NCI-H2171 (cell line): ENCODE measurements around the gene WFS1.

ENCODE experiments used
- DNase-seq: peaks from one replicate; lab custom pipeline; 2025; lab: John Stamatoyannopoulos, UW

The WFS1 gene

GRCh38 chr4:6279582-6280289 lies 10.1 kb downstream of the WFS1 start:
- no peak for DNase-seq

- no peak for DNase-seq
Observed at GRCh38 chr4:6280365-6280996, 10.8 kb downstream of the WFS1 start.

DNA sequence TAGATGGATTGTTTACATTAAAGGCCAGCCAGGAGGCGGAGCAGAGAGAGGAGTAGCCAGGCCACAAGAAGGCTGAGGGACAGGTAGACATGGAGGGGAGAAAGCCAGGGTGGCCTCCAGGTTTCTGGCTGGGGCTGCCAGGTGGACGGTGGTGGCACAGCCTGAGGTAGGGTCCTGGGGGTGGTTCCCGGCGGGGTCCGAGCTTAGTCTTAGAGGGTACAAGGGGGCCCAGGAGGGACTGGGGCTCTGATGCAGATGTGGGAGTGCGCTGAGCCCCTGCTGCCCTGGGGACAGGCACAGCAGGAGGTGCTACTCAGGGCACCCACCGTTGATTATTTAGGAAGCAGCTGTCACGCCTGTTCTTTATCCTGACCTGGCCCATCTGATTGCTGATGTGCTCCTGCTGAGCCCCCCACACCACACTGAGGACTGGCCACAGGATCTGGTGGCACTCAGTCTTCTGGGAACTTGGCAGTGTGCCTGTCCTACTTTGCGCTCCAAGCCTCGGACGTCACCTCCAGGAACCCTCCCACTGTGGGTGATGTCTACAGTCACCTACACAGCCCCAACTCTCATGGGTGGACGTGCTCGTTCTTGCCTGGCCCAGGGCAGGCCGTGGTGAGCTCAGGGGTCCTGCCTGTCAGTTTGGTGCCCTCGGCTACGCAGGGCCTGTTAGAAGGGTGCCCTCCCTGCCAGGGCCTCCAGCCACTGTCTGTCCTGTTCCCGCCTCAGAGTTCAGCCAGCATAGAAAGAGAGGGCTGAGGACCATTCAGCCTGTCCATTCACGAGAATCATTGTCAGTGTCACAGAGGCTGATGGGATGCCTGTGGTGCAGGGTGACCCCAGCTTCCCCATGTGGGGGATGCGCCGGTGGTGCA lies 12.0 kb downstream of the WFS1 start:
- no peak for DNase-seq

DNA sequence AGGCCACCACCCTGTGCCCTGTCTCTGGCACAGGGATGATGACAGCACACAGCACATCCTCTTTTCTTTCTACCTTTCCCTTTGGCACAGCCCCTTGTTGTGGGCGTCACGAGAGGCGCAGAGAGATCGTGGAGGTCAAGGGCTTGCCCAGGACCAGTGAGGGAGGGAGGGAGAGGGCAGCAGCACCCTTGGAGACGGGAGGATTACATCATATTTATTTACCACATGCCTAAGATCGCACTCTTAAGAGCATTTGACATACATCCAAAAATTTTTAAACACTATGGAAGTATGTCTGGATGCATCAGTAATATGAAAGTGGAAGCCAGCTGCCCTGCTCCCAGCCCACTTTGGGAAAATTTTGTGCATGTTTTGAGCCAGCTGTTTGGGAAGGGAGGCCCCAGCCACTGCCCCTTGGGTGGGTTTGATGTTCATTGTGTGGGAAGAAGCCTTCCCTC lies 12.7 kb downstream of the WFS1 start:
- no peak for DNase-seq

- DNase-seq: no peak
Observed at GRCh38 chr4:6283282-6283681, 13.6 kb downstream of the WFS1 start.

DNA sequence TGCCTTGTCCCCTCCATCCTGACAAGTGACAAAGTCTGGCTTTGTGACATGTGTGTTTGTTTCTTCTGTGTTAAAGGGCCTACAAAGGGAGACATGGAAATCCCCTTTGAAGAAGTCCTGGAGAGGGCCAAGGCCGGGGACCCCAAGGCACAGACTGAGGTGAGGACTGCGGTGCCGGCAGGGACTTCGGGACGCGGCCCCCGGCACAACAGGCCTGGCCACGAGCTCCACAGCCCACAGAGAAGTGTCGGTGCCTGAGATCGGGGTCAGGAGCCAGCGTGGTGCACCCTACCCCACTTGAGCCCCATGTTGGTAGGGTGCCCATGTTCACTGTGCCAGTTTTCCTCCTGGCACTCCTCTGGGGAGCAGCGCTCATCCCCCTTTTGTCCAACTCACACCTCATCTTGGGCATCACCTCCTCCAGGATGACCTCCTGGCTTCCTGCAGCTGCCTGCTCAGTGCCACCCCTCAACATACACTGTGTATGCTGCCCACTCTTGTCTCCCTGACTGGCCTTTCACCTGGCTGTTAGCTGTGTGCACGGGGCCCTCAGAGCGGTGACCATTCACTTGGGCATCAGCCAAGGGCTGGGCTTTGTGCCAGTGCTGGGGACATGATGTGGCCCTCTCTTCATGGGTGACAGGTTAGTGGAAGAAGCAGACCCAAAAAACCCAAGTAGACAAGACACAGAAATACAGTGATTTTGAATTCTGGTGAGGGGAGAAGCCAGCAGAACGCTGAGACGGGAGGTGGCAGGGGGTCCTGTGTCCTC lies 17.6 kb downstream of the WFS1 start:
- no peak for DNase-seq

DNA sequence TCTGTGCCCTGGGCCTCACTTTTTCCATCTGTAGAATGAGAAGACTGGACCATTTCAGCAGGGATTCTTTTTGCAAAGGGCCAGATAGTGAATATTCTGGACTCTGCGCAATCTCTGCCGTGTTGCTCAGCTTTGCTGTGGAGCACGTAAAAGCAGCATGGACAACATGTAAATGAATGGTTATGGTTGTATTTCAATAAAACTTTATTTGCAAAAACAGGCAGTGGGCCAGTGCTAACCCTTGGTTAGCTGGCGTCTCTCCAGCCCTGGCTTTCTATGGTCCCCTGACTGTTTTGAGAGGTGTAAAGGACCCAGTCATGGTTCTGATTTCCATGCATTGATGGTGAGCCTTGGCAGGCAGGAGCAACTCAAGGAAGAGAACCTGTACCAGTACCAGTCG lies 18.7 kb downstream of the WFS1 start:
- no peak for DNase-seq

GRCh38 chr4:6288871-6289270 lies 19.2 kb downstream of the WFS1 start:
- DNase-seq: no peak

DNA sequence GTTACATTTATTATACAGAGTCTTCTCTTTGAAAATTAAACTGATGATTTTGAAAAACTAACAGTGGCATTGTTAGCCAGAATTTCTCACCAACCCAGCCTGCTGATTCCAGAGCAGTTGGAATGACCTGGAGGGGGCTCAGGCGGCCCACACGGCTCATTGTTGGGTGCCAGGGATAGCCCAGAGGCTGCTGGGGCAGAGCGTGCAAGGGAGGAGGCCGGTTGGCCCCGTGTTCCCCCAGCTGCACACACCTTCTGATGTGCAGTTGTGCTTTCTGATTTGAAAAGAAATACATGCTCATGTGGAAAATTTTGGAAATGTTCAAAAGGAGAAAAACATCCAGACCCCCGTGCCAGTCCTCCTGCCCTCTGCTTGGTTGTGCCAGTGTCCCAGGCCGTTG lies 20.6 kb downstream of the WFS1 start:
- no peak for DNase-seq

GRCh38 chr4:6290769-6291547 lies 21.3 kb downstream of the WFS1 start:
- DNase-seq: no peak

DNA sequence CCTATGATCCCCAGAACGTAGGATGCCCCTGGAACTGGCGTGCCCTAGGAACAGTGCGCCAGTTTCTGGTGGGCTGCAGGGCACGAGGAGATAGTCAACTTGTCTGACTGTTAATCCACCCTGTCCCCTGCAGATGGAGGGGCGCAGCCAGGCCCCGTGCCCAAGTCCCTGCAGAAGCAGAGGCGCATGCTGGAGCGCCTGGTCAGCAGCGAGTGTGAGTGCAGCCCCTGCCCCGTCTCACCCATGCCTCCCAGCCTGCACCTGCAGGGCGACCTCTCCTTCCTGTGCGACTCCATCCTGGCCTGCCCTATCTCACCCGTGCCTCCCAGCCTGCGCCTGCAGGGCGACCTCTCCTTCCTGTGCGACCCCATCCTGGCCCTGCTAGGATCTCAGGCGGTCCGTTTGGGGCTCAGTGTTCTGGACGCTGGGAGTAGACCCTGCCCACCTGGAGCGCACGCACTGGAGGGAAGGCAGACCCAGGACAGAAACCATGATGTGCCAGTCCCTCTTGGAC lies 22.2 kb downstream of the WFS1 start:
- DNase-seq: no peak

DNA sequence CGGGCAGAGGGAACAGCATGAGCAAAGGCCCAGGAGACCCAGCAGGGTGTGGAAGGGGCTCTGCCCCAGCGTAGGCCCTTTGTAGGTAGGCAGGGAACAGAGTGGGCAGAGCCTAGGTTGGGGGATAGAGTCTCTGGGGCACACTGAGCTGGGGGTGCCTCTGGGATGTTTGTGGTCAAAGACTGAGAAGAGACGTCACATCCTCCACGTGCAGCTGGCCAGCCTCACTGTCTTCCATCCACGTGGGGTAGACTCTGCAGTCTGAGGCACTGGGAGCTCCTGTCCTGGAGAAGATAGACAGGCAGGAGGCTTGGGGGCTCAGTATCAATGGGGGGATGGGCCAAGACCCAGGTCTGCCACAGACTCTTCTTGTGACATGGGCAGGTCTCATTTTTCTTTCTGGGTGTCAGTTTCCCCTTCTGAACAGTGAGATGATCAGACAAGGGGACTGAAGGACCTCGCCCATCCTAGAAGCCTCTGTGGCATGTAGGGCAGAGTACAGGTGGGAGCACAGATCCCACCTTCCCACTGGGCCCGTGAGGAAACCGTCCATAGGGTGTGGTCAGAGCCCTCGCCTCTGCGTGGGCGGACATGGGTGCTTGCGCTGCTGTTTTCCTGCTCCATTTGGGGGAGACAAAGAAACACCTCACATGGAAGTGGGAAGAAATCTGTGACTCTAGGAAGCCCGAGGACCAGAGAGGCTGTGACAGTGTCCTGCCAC lies 22.9 kb downstream of the WFS1 start:
- DNase-seq: no peak

DNA sequence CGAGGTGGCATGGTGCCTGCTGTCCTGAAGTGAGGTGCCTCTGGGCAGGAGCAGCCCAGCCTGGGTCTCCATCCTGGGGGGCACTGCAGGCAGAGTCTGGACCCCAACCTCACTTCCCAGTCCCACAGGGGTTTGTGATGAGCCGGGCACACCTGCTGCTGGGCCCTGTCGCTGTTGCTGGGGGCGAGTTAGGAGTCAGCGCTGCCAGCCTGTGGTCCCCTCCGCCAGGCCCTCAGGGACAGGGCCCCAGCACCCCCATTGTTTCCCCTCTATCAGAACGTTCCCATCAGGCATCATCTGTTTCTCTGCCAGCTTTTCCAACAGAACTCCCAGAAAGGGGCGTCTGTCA lies 23.4 kb downstream of the WFS1 start:
- no peak for DNase-seq

DNA sequence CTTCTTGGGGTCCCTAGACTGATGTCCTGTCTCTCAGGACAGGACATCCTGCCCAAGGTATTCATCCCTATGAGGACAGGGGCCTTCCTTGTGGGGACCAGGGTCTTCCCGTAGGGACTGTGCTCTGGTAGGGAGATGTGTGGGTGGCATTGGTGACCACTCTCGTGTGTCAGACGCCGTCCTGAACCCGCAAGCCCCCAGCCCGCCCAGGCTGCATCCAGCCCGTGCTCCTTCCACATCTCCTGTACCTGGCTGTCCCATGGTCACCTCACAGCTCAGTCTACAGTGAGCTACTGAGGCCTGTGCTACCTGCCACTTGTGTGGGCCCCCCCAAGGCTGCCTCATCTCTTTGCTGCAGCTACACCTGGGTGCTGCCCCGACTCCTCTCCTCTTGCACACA lies 24.0 kb downstream of the WFS1 start:
- no peak for DNase-seq

GRCh38 chr4:6294705-6295421 lies 25.2 kb downstream of the WFS1 start:
- no peak for DNase-seq

DNA sequence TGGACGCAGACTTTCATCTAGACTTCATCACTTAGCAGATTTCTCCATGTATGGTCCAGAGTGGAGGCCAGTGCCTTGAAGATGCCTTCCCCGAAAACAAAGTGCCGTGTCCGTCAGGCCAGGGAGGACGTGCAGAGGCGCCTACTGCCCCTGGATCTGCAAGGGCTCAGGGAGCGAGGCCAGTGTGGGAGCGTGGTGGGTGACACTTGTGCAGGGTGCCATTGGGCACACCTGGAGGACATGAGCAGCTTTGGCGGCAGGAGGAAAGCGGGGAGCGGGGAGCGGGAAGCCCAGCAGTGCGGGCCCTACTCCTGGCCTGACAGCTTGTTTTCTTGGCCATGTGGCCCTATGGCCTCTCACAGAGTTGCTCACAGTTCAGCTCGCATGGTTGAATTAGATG lies 25.8 kb downstream of the WFS1 start:
- no peak for DNase-seq

- no peak for DNase-seq
Observed at GRCh38 chr4:6296026-6296425, 26.4 kb downstream of the WFS1 start.

DNA sequence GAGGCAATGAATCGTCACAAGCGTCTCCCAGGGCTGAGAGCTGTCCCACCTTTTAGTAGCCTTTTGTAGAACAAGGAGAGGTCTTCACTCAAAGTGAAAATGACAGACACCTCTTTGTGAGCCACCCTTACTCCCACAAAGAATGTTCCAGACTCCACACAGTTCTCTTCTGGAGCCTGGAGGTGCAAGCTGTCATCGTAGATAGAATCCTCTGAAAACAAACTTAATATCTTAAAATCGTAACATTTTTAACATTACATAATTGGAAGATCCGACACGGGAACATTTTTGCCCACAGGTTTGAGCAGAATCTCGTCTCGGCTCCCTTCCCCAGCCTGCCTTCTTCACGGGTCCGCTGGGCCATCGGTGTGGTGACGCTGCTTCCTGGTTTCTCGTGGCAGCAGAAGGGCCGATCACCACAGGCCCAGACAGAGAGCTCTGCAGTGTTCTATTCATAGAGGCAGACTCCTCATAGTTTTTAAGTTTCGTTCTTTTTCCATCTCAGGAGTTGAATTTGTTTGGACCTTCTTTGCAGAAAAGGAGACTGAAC lies 27.7 kb downstream of the WFS1 start:
- DNase-seq: no peak

- no peak for DNase-seq
Observed at GRCh38 chr4:6298035-6298434, 28.4 kb downstream of the WFS1 start.

GRCh38 chr4:6298852-6299251 lies 29.2 kb downstream of the WFS1 start:
- DNase-seq: no peak
